Measurements from ENCODE around the gene SLC26A4. TPM values are rescaled to one million over a fixed set of nuclear protein-coding genes. Genes with fewer than 3 reads are reported as not detected.

Gene SLC26A4
- total RNA-seq, 1 experiment from 2014 or later, result 0.66 TPM

- Histone ChIP-seq H3K27ac (ENCODE audit: low read depth, low read length) (no peak overlapping the region), H4K20me1 (ENCODE audit: insufficient read depth) (no peaks in the 10 kb centered on the region), H2AFZ (ENCODE audit: low read depth, low read length, poor library complexity, severe bottlenecking) (no peak overlapping the region), H3K4me3 (replicated peaks in 1 of 2; ENCODE audit: low read depth in 1 of 2, low read length in 2 of 2) (no peak overlapping the region), H3K4me1 (ENCODE audit: control insufficient read depth in 1 of 2, insufficient read depth in 2 of 2, low read length in 2 of 2) (no peaks in the 10 kb centered on the region), H3K79me2 (ENCODE audit: insufficient read depth, low read length) (no peaks in the 10 kb centered on the region), H3K9me3 (ENCODE audit: control insufficient read depth in 1 of 2, insufficient read depth in 1 of 2, low read depth in 1 of 2, low read length in 2 of 2) (no peaks in the 10 kb centered on the region), H3K4me2 (ENCODE audit: low read length) (no peak overlapping the region), H3K27me3 (ENCODE audit: insufficient read depth, low read length) (no peaks in the 10 kb centered on the region), H3K36me3 (ENCODE audit: control insufficient read depth in 1 of 2, insufficient read depth in 2 of 2, low read length in 2 of 2) (no peaks in the 10 kb centered on the region), H3K9me2 (ENCODE audit: insufficient read depth) (no peaks in the 10 kb centered on the region), H3K9ac (ENCODE audit: low read length) (no peak overlapping the region)
- DNase-seq (ENCODE audit: low read depth, low spot score) (peak; percentile 7), ATAC-seq (peak; percentile 79)
- ChIA-PET RAD21 (ENCODE audit: low non-redundant PET in 1 of 2, low total read pairs in 2 of 2, uncharacterized antibody in 2 of 2, unreplicated experiment in 2 of 2) (no interaction called here), POLR2A (no interaction called here), CTCF (no interaction called here)
- no peak for TF ChIP-seq YY1 (IDR thresholded peaks at IDR 0.05; ENCODE audit: extremely low read depth, insufficient replicate concordance, low read depth, low read length)
- TF ChIP-seq CTCF (IDR thresholded peaks at IDR 0.05 in 2 of 3, conservative IDR thresholded peaks at IDR 0.05 in 1 of 3; ENCODE audit: borderline replicate concordance in 1 of 3, insufficient read depth in 1 of 3, low read depth in 2 of 3, low read length in 2 of 3), result peak in 2 of 3 experiments; percentile 41 to 57; a peak in 4 of 6 replicates
- BruUV-seq (replicated peaks), result no TSS peak
- intact Hi-C loops (cut with micrococcal nuclease), result no loop called here
Measured at GRCh38 chr7:107643407-107643806, 17.2 kb upstream of the SLC26A4 start.

GRCh38 chr7:107643938-107644308, 16.7 kb upstream of the SLC26A4 start:
- no peak overlapping the region for H3K9ac ChIP-seq (ENCODE audit: low read length)
- no peak overlapping the region for H3K27ac ChIP-seq (ENCODE audit: low read depth, low read length)
- no peaks in the 10 kb centered on the region for H3K79me2 ChIP-seq (ENCODE audit: insufficient read depth, low read length)
- no peaks in the 10 kb centered on the region for H3K9me3 ChIP-seq (ENCODE audit: control insufficient read depth in 1 of 2, insufficient read depth in 1 of 2, low read depth in 1 of 2, low read length in 2 of 2)
- ChIA-PET POLR2A (no interaction called here), RAD21 (ENCODE audit: low non-redundant PET in 1 of 2, low total read pairs in 2 of 2, uncharacterized antibody in 2 of 2, unreplicated experiment in 2 of 2) (no interaction called here), CTCF (no interaction called here)
- H3K4me3 ChIP-seq (replicated peaks in 1 of 2; ENCODE audit: low read depth in 1 of 2, low read length in 2 of 2), result no peak overlapping the region
- ATAC-seq (no peak), DNase-seq (ENCODE audit: low read depth, low spot score) (no peak)
- no TSS peak for BruUV-seq (replicated peaks)
- no peaks in the 10 kb centered on the region for H4K20me1 ChIP-seq (ENCODE audit: insufficient read depth)
- H3K27me3 ChIP-seq (ENCODE audit: insufficient read depth, low read length), result no peaks in the 10 kb centered on the region
- intact Hi-C loops (cut with micrococcal nuclease), result no loop called here
- no peaks in the 10 kb centered on the region for H3K36me3 ChIP-seq (ENCODE audit: control insufficient read depth in 1 of 2, insufficient read depth in 2 of 2, low read length in 2 of 2)
- no peak overlapping the region for H3K4me2 ChIP-seq (ENCODE audit: low read length)
- no peaks in the 10 kb centered on the region for H3K4me1 ChIP-seq (ENCODE audit: control insufficient read depth in 1 of 2, insufficient read depth in 2 of 2, low read length in 2 of 2)
- H3K9me2 ChIP-seq (ENCODE audit: insufficient read depth), result no peaks in the 10 kb centered on the region
- H2AFZ ChIP-seq (ENCODE audit: low read depth, low read length, poor library complexity, severe bottlenecking), result no peak overlapping the region
- TF ChIP-seq FOSL1 (IDR thresholded peaks at IDR 0.05; ENCODE audit: low read depth) (no peak), JUND (IDR thresholded peaks at IDR 0.05) (no peak), YY1 (IDR thresholded peaks at IDR 0.05; ENCODE audit: extremely low read depth, insufficient replicate concordance, low read depth, low read length) (no peak), POLR2A (IDR thresholded peaks at IDR 0.05; ENCODE audit: borderline replicate concordance, extremely low read depth, insufficient read depth, insufficient read length) (no peak), EGR1 (IDR thresholded peaks at IDR 0.05; ENCODE audit: low read depth) (no peak), SIN3A (IDR thresholded peaks at IDR 0.05; ENCODE audit: low read depth) (no peak), EZH2phosphoT487 (IDR thresholded peaks at IDR 0.05; ENCODE audit: borderline replicate concordance) (no peak), ZNF274 (IDR thresholded peaks at IDR 0.05; ENCODE audit: low read depth, low read length) (no peak), ELF1 (IDR thresholded peaks at IDR 0.05; ENCODE audit: borderline replicate concordance, low read depth) (no peak), REST (IDR thresholded peaks at IDR 0.05; ENCODE audit: low read depth) (no peak), RAD21 (IDR thresholded peaks at IDR 0.05; ENCODE audit: low read depth) (no peak), TCF7L2 (IDR thresholded peaks at IDR 0.05; ENCODE audit: borderline replicate concordance, extremely low read depth, insufficient read depth, insufficient read length) (no peak), MAX (IDR thresholded peaks at IDR 0.05) (no peak), SRF (IDR thresholded peaks at IDR 0.05; ENCODE audit: low read depth) (no peak)
